Left lung (tissue), 10 donors: ENCODE measurements around the gene FOXN1. TPM values are rescaled to one million over a fixed set of nuclear protein-coding genes. Genes with fewer than 3 reads are reported as not detected.

Experiments used
- ATAC-seq: fragments of 200-7000 bp; cut with Tn5 transposase; one replicate; pipeline ENCODE4 v1.9.1; 2020; ENCODE audit warnings: moderate library complexity
- DNase-seq, 4 donors: peaks; one replicate each; pipeline ENCODE4 v3.0.0-alpha.2; 2013 to 2020
- H3K27ac ChIP-seq, 2 donors: fragments of 200-600 bp; sonication (generic) in 1 of 2; one replicate each; pipeline versions ENCODE4 v1.5.0 to v1.8.0; 2020 to 2021
- H3K27me3 ChIP-seq, 2 donors: fragments of 200-600 bp; sonication (generic) in 1 of 2; one replicate each; pipeline versions ENCODE4 v1.5.0 to v1.8.0; 2020 to 2021
- H3K36me3 ChIP-seq, 2 donors: fragments of 200-600 bp; sonication (generic) in 1 of 2; one replicate each; pipeline versions ENCODE4 v1.5.0 to v1.8.0; 2020 to 2021
- H3K4me1 ChIP-seq, 2 donors: fragments of 200-600 bp; one replicate each; pipeline ENCODE4 v1.8.0; 2021
- H3K4me3 ChIP-seq, 2 donors: fragments of 200-600 bp; sonication (generic) in 1 of 2; one replicate each; pipeline versions ENCODE4 v1.5.0 to v1.8.0; 2020 to 2021; ENCODE audit warnings: mild to moderate bottlenecking in 1 of 2
- H3K9me3 ChIP-seq, 2 donors: fragments of 200-600 bp; sonication (generic) in 1 of 2; one replicate each; pipeline versions ENCODE4 v1.5.0 to v1.8.0; 2020 to 2021
- CTCF ChIP-seq, 2 donors: fragments of 200-600 bp; sonication (generic) in 1 of 2; IDR thresholded peaks; one replicate each; pipeline versions ENCODE4 v1.5.0 to v1.8.0; 2021; ENCODE audit warnings: antibody characterized with exemption in 2 of 2
- intact Hi-C, 2 donors: fragments of 100-400 bp; cut with DNase I; formaldehyde crosslinking; loops; one replicate each; pipeline versions ENCODE4 v1.11.2 to v1.14.2; 2022
- polyA plus RNA-seq, 6 donors: library from polyadenylated mRNA; unstranded; fragments of 120-200 nt; gene quantifications; one replicate each; pipeline ENCODE4 v1.2.1, GENCODE V29; 2013; ENCODE audit not compliant: insufficient read length in 6 of 6
- total RNA-seq, 2 donors: library from RNA; stranded (reverse); fragmentation: NEBNext Ultra II Directional; extraction: Animal tissue kit (Norgen Biotek cat#: 25700); gene quantifications; one replicate each; pipeline ENCODE4 v1.2.1, GENCODE V29; 2021
- donor health status: DM: no; HTN: yes; CAD: no.
- donor health status: DM: no; HTN: no; CAD: no.

Gene FOXN1
- total and polyA plus RNA-seq, 8 donors: 0.06 to 0.29 (median 0.18) TPM

GRCh38 chr17:28526381-28526780 is 20.2 kb downstream of the FOXN1 start:
- Histone ChIP-seq H3K4me1 (no peaks in the 10 kb centered on the region), H3K36me3 (no peaks in the 10 kb centered on the region), H3K27ac (no peak overlapping the region), H3K9me3 (no peaks in the 10 kb centered on the region), H3K4me3 (no peak overlapping the region), H3K27me3 (no peaks in the 10 kb centered on the region)
- ATAC-seq (no peak), DNase-seq (no peak)
- intact Hi-C loops: no loop called here
- no peak for TF ChIP-seq CTCF (IDR thresholded peaks at IDR 0.05)

DNA sequence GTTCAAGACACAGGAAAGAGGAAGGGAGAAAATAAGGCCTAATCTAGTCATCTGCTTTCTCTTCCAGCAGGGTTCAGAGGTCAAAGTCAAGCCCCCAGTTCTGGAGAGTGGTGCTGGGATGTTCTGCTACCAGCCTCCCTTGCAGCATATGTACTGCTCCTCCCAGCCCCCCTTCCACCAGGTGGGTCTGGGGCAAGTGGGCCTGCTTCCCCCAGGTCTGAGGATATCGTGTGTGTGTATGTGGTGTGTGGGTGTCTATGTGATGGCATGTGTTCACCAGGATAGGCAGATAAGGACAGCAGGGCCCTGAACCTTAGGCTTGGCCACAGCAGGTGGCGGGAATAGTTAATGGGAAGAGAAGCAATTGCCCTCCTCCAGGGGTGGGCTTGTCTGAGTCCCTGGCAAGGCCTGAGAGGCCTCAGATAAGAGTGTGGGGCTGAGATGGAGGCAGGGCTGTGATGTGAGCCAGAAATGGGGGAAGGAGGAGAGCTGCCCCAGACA is 21.1 kb downstream of the FOXN1 start:
- Histone ChIP-seq H3K36me3 (no peaks in the 10 kb centered on the region), H3K9me3 (no peaks in the 10 kb centered on the region), H3K4me1 (no peaks in the 10 kb centered on the region), H3K4me3 (no peak overlapping the region), H3K27me3 (no peaks in the 10 kb centered on the region), H3K27ac (peak overlapping the region; percentile 33 to 45)
- ATAC-seq (no peak), DNase-seq (no peak)
- intact Hi-C loops: no loop called here
- TF ChIP-seq CTCF (IDR thresholded peaks at IDR 0.05): no peak

DNA sequence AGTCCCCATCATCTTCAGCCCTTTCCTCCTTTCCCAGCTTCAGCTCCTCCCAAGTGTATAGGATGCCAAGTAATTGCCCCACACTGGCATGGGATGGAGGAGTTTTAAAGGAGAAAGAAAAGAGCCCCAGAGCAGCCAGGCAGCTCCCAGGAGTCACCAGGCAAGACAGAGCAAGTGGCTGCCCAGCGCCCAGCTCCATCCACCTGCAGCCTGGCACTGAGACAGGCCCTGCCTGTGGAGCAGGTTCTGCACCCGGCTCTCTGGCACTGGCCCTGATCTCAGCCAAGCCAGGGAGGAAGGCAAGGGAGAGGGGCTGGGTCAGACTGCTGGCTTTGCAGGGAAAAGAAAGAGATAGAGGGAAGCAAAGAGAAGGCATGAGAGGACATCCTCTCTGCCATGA is 21.7 kb downstream of the FOXN1 start:
- TF ChIP-seq CTCF (IDR thresholded peaks at IDR 0.05): no peak
- intact Hi-C loops: no loop called here

DNA sequence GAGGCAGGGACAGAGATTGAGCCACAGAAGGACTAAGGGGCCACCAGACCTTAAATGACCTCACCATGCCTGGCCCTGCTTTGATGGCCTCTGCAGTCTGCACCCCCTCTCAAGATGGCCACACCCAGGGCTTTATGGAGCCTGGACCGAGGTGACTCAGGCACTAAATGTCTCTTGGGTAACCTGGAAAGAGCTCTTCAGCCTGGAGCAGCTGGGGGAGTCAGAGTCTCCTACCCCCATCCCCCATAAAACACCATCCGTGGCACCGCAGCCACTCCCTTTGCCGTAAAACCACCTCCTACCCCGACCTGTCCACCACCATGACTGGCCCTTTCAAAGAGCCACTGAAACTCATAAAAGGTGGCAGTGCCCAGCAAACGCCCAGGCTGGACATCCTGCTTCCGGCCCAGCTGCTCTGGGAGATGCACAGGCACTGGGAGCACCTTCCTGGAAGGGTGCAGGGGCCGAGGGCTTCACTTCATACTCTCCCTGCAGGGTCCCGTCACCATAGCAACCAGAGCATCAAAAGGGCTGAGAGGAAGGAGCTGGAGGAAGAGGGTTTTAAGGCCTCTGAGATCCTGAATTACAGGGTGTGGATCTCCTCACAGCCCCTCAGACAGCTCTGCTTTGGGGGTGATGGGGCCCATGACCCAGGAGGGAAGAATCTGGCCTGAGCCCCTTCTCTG is 22.3 kb downstream of the FOXN1 start:
- TF ChIP-seq CTCF (IDR thresholded peaks at IDR 0.05): no peak
- DNase-seq (peak in 1 of 4 donors; percentile 65), ATAC-seq (peak; percentile 64)
- intact Hi-C loops: no loop called here
- H3K27ac ChIP-seq: peak overlapping the region; percentile 33 to 45
- H3K4me1 ChIP-seq: no peaks in the 10 kb centered on the region
- H3K27me3 ChIP-seq: no peaks in the 10 kb centered on the region
- no peaks in the 10 kb centered on the region for H3K9me3 ChIP-seq
- H3K4me3 ChIP-seq: no peak overlapping the region
- H3K36me3 ChIP-seq: no peaks in the 10 kb centered on the region

More for the DNA sequence above, 21.7 kb downstream of the FOXN1 start:
- Histone ChIP-seq H3K4me3 (no peak overlapping the region), H3K9me3 (no peaks in the 10 kb centered on the region), H3K27me3 (no peaks in the 10 kb centered on the region), H3K4me1 (no peaks in the 10 kb centered on the region), H3K36me3 (no peaks in the 10 kb centered on the region), H3K27ac (peak overlapping the region; percentile 33 to 45)
- ATAC-seq: peak; percentile 69
- peak in 2 of 4 donors; percentile 75 to 86 for DNase-seq

DNA sequence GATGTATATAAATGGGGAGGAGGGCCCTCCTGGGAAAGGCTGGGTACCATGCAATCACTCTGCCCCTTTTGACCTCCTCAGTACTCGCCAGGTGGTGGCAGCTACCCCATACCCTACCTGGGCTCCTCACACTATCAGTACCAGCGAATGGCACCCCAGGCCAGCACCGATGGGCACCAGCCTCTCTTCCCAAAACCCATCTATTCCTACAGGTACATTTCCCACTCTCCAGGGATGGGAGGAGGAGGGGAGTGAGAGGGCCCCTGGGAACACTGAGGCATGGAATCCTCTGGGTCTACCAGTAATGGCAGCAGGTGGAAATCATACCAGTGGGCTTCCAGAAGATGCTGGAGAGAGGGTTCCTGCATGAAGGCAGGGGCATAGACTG is 22.9 kb downstream of the FOXN1 start:
- no peak overlapping the region for H3K4me3 ChIP-seq

More for the DNA sequence above, 22.9 kb downstream of the FOXN1 start:
- Histone ChIP-seq H3K27ac (no peak overlapping the region), H3K27me3 (no peaks in the 10 kb centered on the region), H3K9me3 (no peaks in the 10 kb centered on the region), H3K4me1 (no peaks in the 10 kb centered on the region), H3K36me3 (no peaks in the 10 kb centered on the region)
- ATAC-seq (no peak), DNase-seq (no peak)
- intact Hi-C loops: no loop called here
- TF ChIP-seq CTCF (IDR thresholded peaks at IDR 0.05): no peak
